GM12874 (cell line): ENCODE measurements around the gene ZNF160.

Experiments
- TF ChIP-seq, protein P1 (sequence below): IDR thresholded peaks from 2 replicates; pipeline ENCODE4 v1.5.1; 2011; ENCODE audit warnings: low read depth, mild to moderate bottlenecking, control low read depth, low read length, moderate library complexity; ENCODE audit not compliant: insufficient read depth

The ZNF160 gene

DNA sequence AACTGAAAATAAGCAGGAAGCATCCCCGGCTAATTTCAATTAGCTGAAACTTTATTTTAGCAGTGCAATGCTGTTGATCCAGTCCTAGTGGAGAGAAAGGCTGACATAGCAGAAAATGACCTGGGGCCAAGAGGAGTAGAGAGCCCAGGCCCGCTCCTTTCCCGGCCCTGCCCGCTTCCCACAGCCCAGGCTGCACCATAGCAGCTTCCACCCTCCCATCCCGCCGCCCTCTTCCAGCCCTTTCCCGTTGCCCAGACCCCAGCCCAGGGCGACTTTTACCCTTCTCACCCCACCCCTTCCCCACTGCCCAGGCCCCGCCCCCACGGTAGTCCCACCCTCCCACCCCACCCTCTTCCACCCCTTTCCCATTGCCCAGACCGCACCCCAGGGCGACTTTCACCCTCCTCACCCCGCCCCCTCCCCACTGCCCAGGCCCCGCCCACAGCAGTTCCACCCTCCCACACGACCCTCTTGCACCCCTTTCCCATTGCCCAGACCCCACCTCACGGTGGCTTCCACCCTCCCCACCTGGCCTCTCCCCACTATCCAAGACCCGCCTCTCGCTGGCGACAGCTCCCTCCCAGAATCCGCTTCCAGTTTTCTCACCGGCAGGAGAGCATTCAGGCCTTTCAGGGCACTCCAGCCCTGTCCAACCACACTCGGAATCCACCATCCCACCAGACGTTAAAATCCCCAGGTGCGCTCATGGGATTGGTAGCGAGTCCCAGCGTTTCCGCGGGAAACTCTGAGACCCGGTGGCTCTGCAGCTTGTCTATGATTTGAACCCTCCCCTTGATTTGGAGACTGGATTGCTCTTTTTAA is 8.3 kb downstream of the ZNF160 start:
- TF ChIP-seq, protein P1, sequence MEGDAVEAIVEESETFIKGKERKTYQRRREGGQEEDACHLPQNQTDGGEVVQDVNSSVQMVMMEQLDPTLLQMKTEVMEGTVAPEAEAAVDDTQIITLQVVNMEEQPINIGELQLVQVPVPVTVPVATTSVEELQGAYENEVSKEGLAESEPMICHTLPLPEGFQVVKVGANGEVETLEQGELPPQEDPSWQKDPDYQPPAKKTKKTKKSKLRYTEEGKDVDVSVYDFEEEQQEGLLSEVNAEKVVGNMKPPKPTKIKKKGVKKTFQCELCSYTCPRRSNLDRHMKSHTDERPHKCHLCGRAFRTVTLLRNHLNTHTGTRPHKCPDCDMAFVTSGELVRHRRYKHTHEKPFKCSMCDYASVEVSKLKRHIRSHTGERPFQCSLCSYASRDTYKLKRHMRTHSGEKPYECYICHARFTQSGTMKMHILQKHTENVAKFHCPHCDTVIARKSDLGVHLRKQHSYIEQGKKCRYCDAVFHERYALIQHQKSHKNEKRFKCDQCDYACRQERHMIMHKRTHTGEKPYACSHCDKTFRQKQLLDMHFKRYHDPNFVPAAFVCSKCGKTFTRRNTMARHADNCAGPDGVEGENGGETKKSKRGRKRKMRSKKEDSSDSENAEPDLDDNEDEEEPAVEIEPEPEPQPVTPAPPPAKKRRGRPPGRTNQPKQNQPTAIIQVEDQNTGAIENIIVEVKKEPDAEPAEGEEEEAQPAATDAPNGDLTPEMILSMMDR = no peak

DNA sequence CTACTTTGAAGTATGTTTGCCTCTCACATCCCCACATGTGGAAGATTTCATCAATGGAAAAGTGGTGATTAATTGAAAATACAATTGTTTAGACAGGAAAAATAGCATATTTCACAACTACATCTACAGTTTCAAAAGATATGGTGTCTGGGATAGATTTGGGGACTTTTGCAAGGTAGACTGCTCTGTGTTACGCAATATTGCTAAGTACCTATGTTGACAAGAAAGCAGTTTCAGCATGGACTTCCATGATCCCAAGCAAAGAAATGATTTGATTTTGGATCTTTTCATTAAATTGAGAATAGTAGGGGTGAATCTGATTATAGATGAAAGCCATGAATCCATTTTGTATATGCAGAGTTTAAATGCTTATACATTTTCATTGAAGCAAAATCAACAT is 10.5 kb downstream of the ZNF160 start:
- TF ChIP-seq, protein P1 = no peak

DNA sequence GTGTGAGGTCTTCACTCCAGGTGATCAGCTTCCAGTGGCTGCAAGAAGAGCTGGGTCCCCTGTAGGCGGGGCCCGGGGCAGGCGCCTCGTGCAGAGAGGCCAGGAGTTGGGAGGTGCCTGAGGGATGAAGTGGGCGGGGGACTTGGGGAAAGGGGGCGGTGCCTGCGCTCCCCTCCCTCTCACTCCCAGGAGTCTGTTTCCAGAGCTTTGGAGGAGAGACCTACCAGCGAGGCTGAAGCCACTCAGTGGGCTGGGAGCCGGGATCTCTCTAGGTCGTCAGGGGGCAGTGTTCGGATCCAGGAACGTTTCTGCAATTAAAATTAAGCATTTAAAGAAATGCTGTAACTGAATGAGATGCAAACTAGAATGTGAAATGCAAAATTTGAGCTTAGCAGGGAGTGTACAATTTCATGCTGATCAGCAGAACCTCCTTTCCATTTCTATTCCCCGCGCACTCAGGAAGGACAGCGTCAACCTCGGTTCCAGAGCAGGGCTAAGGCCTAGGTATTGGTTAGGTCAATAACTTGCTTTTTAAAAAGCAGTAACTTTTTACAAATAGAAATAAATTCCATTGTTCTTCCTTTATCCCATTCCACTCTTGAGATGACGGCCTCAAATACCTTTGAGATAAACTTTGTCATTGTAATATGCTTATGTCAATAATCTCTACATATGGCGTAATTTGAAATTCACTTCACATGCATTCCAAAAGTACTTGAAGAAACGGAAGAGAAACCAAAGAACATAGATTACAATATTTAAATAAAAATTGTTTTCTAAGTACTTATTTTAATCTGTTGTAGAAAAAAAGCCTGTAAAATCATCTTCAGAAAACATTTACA is 11.6 kb downstream of the ZNF160 start:
- TF ChIP-seq, protein P1 = no peak

DNA sequence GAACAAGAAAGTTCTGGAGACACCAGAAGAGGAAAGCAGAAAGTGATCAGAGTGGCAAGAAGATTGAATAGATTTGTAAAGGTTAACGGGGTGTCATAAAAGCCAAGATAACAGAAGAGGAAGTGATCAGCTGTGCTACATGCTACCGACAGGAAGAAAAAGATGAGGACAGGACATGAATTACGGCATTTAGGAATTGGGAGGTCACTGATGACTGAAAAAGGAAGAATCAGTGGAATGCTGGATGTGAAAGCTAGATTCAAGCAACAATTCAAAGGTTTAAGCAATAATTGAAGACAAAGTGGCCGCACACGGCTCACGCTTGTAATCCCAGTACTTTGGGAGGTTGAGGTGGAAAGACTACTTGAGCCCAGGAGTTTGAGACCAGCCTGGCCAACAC is 15.1 kb downstream of the ZNF160 start:
- TF ChIP-seq, protein P1 = no peak

DNA sequence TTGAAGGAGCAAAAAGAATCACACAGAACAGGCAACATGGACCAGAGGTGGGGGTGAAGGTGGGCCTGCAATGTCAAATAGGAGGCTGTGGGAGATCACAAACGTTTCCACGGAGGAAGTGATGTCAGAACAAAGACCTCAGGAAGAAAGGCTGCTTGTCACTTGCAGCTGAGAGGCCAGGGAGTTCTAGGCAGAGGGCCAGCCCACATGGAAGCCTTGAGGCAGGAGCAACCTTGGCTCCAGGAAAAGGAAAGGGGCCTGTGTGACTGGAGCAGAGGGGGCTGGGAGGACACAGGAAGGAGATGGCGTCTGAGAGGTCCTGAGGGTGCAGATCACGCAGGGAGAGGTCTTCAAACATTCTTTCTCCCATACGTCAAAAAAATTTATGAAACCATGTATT is 16.3 kb downstream of the ZNF160 start:
- TF ChIP-seq, protein P1 = no peak

DNA sequence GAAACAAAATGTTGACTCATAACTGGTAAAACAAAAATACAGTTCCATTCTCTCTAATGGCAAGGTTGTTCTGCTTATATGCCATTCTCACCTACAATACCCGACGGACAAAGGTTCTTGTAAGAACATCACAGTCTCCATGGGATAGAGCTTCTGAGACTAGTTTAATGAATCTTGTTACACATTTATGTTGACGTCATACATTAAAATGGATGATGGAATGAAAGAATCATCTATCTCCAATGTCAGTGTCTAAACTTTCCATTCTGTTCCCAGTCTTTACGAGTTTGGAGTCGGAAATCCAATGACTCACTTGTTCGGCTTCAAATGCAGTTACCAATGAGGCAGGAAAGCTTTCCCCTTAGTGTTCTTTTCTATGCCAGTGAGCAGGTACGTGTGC is 17.7 kb downstream of the ZNF160 start:
- TF ChIP-seq, protein P1 = no peak

DNA sequence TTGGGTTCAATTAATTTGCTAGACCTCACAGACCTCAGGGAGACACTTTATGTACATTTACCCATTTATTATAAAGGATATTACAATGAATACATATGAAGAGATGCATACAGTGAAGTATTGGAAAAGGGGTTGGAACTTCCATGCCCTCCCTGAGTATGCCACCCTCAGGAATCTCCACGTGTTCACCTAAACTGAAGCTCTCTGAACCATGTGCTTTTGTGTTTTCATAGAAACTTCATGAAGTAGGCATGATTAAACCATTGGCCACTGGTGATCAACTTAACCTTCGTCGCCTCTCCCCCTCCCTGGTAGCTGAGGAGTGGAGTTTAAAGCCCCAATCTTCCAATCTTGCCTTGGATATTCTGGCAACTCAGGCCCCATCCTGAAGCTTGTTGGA is 20.3 kb downstream of the ZNF160 start:
- TF ChIP-seq, protein P1 = no peak
